ENCODE measurements around the gene FER1L5. TPM values are rescaled to one million over a fixed set of nuclear protein-coding genes. Genes with fewer than 3 reads are reported as not detected.
A peak's percentile ranks its signal among the peaks of the same experiment; 100 is the strongest.

FER1L5 gene
- total and polyA plus RNA-seq, 2 of the 8 experiments (the other 6 are each of a cell fraction or from before 2014, with no cell fraction given), result 0.23 to 0.88 TPM

DNA sequence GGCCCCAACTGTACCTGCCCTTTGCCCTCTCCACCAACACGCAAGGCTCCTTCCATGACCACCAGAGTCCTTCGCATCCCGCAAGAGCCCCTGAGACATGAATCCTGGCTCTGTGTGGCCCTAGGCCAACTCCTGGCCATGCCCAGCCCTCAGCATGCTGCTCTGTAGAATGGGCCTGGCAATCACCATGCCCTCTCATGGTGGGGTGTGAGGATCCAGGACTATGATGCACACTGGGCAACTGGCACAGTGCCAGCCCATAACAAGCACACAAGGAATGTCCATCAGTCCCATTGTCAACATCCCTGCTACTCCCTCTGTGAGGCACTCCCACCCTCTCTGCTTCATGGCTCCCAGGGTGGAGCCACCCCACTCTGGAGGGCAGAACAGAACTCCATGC lies 44.7 kb downstream of the FER1L5 start:
- FAIRE-seq (no peak), DNase-seq (ENCODE audit: low read depth in 1 of 2, low spot score in 2 of 2) (no peak)
- H3K14ac ChIP-seq (ENCODE audit: insufficient read length), result no peak overlapping the region
- H3K9me3 ChIP-seq (ENCODE audit: insufficient read depth in 2 of 2, low read depth in 1 of 2, low read length in 1 of 2), result no peaks in the 10 kb centered on the region
- peaks cover 0 to 6% (median under 1%) of the 10 kb centered on the region in 4 experiments; a peak in 3 of 7 replicates for H3K4me1 ChIP-seq (replicated peaks in 1 of 4; ENCODE audit: control insufficient read depth in 3 of 4, insufficient read depth in 4 of 4, low read length in 3 of 4)
- H3K79me2 ChIP-seq (ENCODE audit: control insufficient read depth in 1 of 2, insufficient read depth in 2 of 2, low read length in 2 of 2), result no peaks in the 10 kb centered on the region
- H3K4me2 ChIP-seq (ENCODE audit: insufficient read depth in 1 of 2, low read depth in 2 of 2, low read length in 2 of 2), result no peak overlapping the region
- ChIA-PET CTCF (ENCODE audit: partially characterized antibody) (interaction anchor here (2.7 kb wide), 1 partner anchor 12 kb away, joined by 7 read pairs; no protein-coding TSS in a partner anchor), POLR2A (ENCODE audit: partially characterized antibody) (interaction anchor here (0.9 kb wide), 1 partner anchor 10 kb away, joined by 3 read pairs; no protein-coding TSS in a partner anchor)
- no peak overlapping the region for H3K4ac ChIP-seq (replicated peaks; ENCODE audit: insufficient read length, low read depth, low read length)
- H4K20me1 ChIP-seq (replicated peaks in 1 of 2; ENCODE audit: control insufficient read depth in 1 of 2, insufficient read depth in 2 of 2, low read length in 2 of 2), result no peaks in the 10 kb centered on the region
- no peak overlapping the region for H2AK5ac ChIP-seq (ENCODE audit: low read depth, low read length)
- 0 out of 2 replicates have a peak overlapping the region, but pooled peaks have one; percentile 1 for H2BK5ac ChIP-seq (ENCODE audit: low read depth, low read length)
- H2BK120ac ChIP-seq (replicated peaks; ENCODE audit: low read depth, low read length), result no peak overlapping the region
- no peak overlapping the region for H3K9ac ChIP-seq (replicated peaks in 1 of 4; ENCODE audit: extremely low read depth in 1 of 4, low read depth in 3 of 4, low read length in 3 of 4)
- H2AFZ ChIP-seq (ENCODE audit: low read length), result no peak overlapping the region
- H2BK20ac ChIP-seq (ENCODE audit: low read length), result no peak overlapping the region
- no peaks in the 10 kb centered on the region for H3K27me3 ChIP-seq (replicated peaks in 1 of 4; ENCODE audit: control insufficient read depth in 3 of 4, extremely low read depth in 1 of 4, insufficient read depth in 3 of 4, low read length in 3 of 4)
- no peak overlapping the region for H4K8ac ChIP-seq (ENCODE audit: extremely low read depth, insufficient read depth, low read length)
- H3K56ac ChIP-seq (replicated peaks; ENCODE audit: insufficient read length, low read depth, low read length), result no peak overlapping the region
- H4K5ac ChIP-seq (ENCODE audit: insufficient read length, low read depth, low read length), result no peak overlapping the region
- 83% methylated on average over 3 of the region's 3 CpGs; no CpG with 5 or more reads in 1 of the 2 experiments for WGBS, 2 experiments (ENCODE audit: extremely low coverage in 1 of 2, insufficient coverage in 1 of 2, insufficient read length in 1 of 2, insufficient replicate concordance in 2 of 2, low coverage in 1 of 2, low lambda C conversion rate in 2 of 2, missing lambda C conversion rate in 1 of 2)
- H3K79me1 ChIP-seq (ENCODE audit: low read depth, low read length), result no peaks in the 10 kb centered on the region
- no peaks in the 10 kb centered on the region for H3K36me3 ChIP-seq (ENCODE audit: control insufficient read depth in 2 of 4, insufficient read depth in 4 of 4, low read length in 3 of 4)
- H3K27ac ChIP-seq (ENCODE audit: low read depth, low read length), result no peak overlapping the region
- H2BK12ac ChIP-seq (ENCODE audit: low read depth, low read length), result no peak overlapping the region
- H4K91ac ChIP-seq (replicated peaks; ENCODE audit: insufficient read length, low read length), result no peak overlapping the region
- no peaks in the 10 kb centered on the region for H3K23me2 ChIP-seq (ENCODE audit: low read depth, low read length)
- no peak overlapping the region for H3K23ac ChIP-seq (ENCODE audit: insufficient read length)
- H2BK15ac ChIP-seq (ENCODE audit: low read length), result no peak overlapping the region
- H3K18ac ChIP-seq (ENCODE audit: extremely low read depth, low read length), result no peak overlapping the region
- no peak for TF ChIP-seq NRF1 (IDR thresholded peaks at IDR 0.05; ENCODE audit: low read depth, low read length)
- TF ChIP-seq GTF2F1 (IDR thresholded peaks at IDR 0.05; ENCODE audit: borderline replicate concordance, low read depth, low read length), result no peak
- no peak for TF ChIP-seq CBX5 (IDR thresholded peaks at IDR 0.05; ENCODE audit: low read depth, low read length)
- no peak for TF ChIP-seq BACH1 (IDR thresholded peaks at IDR 0.05; ENCODE audit: low read length)
- TF ChIP-seq BCL11A (IDR thresholded peaks at IDR 0.05; ENCODE audit: low read depth in 2 of 2, low read length in 2 of 2), result no peak
- TF ChIP-seq KDM4A (IDR thresholded peaks at IDR 0.05; ENCODE audit: low read depth, low read length, severe bottlenecking), result no peak
- TF ChIP-seq SIN3A (conservative IDR thresholded peaks at IDR 0.05 in 1 of 2, IDR thresholded peaks at IDR 0.05 in 1 of 2; ENCODE audit: low read depth in 1 of 2, low read length in 2 of 2), result no peak
- no peak for TF ChIP-seq SP1 (IDR thresholded peaks at IDR 0.05; ENCODE audit: low read depth, low read length)
- TF ChIP-seq SIRT6 (IDR thresholded peaks at IDR 0.05; ENCODE audit: low read length), result no peak
- no peak for TF ChIP-seq USF2 (IDR thresholded peaks at IDR 0.05; ENCODE audit: low read length)
- H3K4me3 ChIP-seq (ENCODE audit: extremely low read depth in 1 of 4, insufficient read depth in 2 of 4, low read depth in 3 of 4, low read length in 4 of 4), result no peak overlapping the region
